ENCODE measurements around the gene AMPD3.

The AMPD3 gene

DNA sequence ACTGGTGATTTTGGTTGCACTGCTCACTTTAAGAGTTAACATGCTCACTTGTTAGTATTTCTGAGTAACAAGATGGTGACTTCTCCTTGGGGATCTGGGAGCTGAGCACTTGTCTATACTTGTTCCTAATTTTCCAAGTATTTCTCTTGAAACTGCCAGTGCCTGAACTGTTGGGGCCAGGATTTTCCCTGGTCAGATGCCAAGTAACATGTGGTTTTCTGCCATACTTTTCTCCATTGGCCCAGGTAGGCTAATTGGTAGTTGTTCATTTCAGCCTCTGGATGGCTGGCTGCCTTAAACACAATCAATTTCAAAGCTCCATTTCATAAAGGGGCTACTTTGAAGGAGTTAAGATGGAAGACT, 50.9 kb downstream of the AMPD3 start:
- no peak for DNase-seq

DNA sequence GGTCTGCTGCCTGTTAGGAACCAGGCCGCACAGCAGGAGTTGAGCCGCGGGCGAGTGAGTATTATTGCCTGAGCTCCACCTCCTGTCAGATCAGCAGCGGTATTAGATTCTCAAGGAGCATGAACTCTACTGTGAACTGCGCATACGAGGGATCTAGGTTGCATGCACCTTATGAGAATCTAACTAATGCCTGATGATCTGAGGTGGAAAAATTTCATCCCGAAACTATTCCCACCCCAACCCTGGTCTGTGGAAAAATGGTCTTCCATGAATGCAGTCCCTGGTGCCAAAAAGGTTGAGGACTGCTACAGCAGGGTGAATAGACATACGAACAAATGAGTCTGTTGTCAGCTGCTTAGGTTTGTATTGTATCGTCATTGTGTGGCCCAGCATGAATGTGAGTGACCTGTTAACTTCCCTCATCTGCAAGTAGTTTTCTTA, 56.1 kb downstream of the AMPD3 start:
- DNase-seq: no peak

DNA sequence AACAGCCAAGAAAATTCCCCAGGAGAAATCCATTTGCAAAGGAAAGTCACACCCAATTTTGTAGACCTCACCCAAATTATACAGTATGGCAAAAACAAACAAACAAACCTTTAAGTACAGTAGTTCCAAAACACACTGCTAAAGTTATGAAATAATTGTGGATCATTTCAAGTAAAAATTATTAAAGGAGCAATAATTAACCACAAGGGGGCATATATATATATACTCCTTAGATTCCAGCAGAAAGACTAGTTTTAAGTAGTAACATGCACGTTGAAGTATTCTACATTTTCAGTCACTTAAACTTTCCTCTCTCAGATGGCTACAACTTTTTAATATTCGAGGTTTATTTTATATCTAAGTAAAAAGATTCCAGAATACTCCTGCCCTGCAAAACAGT, 59.1 kb downstream of the AMPD3 start:
- DNase-seq: no peak

DNA sequence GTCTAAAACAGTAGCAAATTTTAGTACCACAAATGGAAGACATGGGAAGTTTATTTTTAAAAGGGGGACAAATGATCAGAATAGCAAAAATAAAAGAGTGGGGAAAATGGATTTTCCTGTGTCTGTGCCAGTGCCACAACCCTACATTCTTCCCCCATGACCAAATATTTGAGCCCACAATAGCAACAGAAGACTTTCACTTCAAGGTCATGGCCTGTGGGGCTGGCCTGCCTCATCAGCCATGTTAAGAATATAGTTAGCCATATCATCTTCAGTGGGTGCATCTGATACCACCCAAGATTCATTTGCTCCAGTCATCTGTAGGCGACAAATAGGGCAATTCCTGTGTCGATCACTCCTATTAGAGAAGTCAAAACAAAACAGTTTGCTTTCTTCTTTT, 59.6 kb downstream of the AMPD3 start:
- no peak for DNase-seq

DNA sequence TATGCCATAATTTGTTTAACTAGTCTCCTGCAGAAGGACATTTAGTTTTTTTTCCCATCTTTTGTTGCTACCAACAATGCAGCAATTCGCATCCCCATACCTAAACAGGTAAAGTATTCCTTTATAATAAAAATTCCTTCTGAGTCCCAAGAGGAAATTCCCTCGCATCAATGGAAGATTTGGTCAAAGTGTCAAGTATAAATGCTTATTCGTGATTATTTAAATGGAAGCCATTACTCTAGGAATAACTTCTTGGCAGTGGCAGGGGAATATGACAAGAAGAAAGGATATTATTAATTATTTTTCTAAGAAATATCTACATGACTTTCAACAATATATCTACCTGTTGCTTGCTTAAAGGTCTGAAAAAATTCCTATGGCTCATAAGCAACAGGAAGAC, 60.4 kb downstream of the AMPD3 start:
- DNase-seq: no peak

DNA sequence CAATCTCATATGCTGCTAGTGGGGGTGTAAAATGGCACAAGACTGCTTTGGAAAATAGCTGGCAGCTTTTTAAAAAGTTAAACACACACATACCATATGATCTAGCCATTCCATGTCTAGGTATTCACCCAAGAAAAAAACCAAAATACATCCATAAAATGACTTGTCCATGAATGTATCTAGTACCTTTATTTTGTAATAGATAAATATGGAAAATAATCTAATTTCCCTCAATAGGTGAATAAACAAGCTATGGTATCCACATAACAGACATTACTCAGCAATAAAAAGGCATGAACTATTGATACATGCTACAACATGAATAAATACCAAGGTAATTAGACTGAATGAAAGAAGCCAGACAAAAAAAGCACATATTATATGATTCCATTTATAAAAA, 63.1 kb downstream of the AMPD3 start:
- no peak for DNase-seq

DNA sequence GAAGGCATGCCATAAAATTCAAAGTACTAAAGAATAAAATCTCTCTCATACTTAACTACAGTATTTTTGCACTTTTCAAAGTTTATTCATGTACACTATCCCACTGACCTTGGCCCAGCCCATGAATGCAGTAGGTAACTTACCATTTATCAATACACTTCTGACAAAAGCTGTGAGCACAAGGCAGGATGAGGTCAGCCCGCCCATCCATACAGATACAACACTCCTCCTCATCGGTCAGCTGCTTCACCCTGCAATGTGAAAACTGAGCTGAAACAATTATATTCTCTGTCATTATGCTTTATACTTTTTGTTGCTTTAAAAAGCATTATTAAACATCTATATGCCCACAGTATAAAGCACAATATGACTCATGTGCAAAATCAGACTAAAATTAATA, 63.8 kb downstream of the AMPD3 start:
- DNase-seq: no peak

DNA sequence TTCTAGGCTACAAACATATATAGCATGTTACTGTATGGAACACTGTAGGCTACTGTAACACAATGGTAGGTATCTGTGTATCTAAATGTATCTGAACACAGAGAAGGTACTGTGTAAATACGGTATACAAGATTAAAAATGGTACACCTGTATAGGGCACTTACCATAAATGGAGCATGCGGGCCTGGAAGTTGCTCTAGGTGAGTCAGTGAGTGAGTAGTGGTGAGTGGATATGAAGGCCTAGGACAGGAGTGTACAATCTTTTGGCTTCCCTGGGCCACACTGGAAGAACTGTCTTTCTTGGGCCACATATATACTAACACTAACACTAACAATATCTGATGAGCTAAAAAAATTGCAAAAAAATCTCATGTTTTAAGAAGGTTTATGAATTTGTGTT, 64.6 kb downstream of the AMPD3 start:
- DNase-seq: no peak

DNA sequence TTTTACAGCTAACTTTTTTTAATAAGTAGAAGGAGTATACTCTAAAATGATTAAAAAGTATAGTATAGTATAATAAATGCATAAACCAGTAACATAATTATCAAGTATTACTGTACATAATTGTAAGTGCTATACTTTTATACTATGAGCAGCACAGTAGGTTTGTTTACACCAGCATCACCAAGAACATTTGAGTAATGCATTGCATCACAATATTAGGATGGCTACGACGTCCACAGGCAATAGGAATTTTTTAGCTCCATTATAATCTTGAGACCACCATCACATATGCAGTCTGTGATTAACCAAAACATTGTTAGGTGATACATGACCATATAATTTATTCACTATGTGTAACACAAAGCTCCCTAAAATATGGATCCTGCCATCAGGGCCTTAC, 65.5 kb downstream of the AMPD3 start:
- no peak for DNase-seq

DNA sequence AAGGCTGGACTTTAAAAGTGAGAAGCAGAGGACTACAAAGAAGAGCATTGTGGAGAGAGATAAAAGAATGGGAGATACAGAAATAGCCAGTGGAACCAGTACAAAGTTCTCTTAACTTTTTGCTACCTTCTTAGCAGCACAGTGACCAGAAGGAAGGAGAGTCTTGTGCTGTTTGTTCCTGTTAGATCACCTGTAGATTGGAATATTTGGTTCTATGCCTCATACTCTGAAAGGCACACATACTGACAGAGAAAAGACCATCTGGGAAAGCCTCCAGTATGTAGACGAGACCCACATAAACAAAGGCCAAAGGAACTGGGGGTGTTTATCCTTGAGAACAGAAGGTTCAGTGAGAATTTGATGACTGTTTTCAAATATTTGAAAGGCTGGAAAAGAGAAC, 67.2 kb downstream of the AMPD3 start:
- no peak for DNase-seq

DNA sequence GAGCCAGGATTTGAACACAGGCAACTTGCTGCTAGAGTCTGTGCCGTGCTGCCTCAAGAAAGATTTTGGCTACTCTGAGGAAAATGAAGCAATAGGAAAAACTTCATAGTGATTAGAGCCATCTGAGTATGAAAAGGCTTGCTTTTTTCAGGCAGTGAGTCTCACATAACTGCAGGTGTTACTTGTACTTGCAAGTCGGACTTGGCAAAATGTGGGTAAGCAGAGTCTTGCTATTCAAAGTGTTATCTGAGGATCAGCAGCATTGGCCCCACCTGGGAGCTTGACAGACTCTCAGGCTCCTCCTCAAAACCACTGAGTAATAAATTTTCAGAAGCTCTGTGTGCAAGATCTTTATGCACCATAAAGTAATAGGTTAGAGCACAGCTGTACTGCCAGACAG, 67.9 kb downstream of the AMPD3 start:
- no peak for DNase-seq

DNA sequence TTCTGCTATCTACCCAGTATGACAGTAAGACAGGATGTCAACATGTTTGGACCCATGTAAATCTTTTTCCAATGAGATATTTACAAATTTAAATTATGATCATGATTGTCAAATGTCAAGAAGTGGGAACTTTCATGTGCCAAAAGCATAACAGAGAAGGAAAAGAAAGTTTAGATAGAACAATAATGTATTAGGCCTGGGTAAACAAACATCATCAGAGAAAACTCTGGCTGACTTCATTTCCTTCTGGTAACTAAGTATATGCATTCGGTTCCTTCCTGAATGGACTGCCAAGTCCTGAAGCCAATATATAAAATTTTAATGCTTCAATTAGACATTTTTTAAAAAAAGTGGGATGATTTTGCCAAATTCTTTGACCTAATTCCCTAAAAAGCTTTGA, 69.4 kb downstream of the AMPD3 start:
- no peak for DNase-seq

DNA sequence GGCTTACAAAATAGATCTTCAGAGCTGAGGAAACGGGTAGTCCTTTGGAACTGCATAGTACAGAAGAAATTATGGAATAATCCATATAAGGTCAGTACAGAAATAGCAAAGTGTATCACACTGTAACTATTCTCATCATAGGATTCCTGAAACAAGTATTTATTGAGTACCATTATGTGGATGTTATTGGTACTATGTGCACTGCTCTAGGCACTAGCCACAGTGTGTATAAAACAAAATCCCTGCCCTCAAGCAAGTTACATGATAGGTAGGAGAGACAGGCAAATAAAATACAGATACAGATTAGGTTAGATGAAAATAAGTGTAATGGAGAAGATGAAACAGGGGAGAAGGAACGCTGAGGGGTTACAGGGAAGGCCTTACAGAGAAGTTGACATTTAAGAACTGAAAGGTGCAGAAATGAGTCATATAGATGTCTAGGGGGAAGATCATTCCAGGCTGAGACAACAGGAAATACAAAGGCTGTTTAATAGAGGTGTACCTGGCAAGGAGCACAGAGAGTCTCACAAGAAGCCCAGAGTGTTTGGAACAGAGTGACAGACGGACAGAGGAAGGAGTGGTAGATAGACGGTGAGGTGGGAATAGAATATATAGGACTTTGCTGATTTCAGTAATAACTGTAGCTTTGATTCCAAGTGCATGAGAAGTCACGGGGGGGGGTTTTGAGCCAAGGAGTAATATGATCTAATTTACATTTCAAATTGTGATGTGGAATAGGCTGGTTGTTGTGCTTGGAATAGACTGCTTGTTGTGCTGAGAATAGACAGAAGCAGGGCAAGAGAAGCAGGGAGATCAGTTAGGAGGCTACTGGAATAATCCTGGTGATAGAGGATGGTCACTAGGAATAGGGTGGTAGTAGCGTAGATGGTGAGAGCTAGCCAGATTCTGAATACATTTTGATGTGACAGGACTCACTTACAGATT, 72.2 kb downstream of the AMPD3 start:
- no peak for DNase-seq

DNA sequence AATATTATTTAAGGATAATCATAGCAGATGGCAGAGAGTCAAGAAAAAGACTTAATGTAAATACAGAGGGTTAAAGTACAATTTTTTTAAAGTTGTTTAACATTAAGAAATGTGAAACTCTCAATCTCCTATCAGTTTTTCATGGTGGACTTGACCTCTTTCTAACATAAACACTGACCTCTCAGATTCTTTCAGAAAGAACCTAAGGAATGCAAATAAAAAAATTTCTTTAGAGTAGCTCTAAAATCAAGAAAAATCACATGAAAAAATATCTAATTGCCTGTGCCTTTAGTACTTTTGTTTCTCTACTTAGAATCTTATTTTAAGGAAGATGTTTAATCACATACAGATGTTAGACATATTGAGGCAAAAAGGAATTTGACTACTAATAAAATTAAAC, 73.1 kb downstream of the AMPD3 start:
- no peak for DNase-seq

DNA sequence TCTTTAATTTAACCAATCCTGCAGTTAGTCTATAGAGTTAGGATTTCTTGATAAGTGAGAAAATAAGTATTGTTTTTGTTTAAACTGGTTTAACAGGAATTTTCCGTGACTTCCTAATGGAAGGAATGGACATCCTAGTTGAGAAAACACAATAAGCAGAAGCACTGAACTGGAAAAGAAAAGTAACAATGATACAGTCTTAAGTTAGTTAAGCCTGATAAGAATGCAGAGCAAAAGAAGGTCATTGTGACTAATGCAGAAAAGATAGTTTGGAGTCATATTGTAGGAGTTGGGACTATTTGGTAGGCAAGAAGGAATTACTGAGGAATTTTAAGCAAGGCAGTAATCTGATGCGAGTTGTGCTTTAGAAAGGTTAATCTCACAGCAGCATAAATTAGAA, 74.2 kb downstream of the AMPD3 start:
- no peak for DNase-seq

DNA sequence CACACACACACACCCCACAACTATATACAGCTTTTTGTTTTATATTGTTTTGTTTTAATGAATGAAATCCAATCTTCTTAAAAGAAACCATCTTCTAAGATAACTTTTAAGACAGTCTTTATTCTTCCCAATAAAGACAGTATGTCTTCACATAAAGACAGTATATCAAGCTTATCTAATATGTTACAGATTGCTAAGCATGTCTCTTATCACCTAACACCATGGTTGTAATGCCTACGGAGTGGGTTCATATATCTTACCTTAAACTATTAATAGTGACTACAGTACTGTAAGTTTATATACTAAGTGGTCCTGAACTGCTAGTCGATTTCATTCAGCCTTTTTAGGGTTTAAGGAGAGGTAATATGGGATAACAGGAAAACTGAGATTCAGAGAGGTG, 77.5 kb downstream of the AMPD3 start:
- no peak for DNase-seq

DNA sequence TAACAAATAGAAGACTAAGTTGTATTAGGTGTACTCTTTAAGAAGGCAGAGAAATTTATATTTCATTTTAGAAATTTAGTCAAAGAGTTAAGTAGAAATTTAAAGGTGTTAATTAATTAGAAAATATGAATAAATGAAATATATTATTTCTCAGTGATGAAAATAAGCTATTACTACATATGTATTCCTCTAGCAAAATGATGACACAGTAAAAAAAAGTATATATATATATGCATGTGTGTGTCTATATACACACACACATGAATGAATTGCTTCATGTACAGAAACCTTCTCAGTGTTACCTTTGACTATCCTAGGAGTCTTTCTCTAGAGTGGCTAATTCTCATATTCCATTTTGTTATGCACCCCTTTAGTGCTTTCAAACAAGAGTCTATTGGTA, 78.3 kb downstream of the AMPD3 start:
- no peak for DNase-seq

DNA sequence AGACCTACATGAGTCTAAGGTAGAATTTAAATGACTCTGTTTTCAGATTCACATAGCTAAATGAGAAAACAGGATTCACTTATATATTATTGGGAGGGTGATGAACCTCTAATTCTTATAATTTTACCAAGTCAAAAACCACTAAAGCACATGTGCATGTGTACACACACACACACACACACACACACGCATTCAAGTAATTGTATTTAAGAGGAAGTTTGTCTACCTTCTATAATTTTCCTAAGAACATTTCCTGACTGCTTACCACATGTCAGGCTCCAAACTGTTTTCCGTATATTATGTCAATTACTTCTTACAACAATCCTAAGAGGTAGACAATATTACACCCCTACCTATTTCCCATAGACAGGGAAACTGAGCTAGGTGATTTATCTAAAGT, 79.3 kb downstream of the AMPD3 start:
- no peak for DNase-seq

DNA sequence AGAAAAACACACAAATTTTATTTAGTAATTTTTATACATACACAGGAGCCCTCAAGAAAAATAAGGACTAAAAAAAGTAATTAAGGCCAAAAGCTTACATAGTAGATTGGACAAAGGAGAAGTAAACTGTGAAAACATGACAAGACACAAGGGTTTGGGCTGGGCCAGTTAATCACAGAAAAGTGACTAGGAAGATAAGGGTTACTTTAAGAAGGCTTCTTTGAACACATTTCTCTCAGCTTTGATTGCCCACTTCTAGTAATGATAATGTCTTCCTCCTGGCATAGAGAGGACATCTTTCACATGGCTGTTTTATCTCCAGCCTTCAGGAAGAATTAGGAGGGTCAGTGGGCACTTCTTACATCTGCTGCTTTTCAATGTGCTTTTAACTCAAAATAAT, 82.5 kb downstream of the AMPD3 start:
- no peak for DNase-seq

DNA sequence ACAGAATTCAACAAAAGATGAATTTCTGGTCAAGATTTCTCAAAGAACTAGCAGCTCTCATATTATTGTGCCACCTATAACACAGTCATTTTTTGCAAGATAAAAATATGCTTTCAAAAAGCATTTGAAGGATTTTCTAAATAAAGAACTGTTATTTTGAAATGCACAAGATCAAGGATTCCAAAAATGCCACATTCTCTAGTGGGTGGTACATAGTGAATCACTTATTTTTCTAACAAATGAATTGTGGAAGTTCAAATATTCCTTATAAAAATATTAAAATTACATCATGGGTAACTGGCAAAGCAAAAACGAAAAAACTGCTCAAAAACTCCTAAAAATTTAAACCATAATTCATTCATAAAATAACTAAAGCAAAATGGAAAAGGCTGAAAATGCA, 83.9 kb downstream of the AMPD3 start:
- DNase-seq: no peak

DNA sequence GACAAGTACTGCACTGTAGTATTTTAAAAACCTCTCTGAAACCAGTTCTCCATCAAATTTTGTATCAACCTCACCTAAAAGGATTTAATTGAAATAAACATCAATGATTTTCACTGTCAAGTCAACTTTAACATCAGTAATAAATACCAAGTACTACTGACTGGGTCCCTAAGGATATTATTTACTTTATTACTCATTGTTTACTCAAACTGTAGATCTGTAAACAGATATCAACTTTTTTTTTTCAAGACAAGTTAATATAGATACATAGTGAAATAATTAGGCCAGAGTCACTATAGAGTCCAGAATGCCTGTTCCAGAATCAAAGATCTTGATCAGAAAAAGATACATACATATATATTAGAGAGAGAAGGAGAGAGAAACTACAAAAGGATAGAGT, 84.3 kb downstream of the AMPD3 start:
- no peak for DNase-seq

DNA sequence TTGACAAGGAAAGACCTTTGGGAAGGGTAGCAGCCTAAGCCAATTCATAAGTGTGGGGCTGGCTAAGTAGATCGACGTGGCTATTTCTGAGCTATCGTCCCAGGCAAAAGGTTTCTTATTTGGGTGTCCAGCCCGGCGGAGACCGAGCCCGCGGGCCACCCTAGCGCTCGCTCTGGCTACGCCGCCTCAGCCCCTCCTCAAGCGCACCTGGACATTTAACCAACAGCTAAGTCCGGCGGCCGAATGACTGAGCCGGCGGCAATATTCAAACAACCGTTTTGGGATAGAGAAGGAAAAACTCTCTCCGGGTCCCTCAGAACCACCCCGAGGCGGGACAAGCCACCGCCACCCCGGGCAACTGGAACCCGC, 85.5 kb downstream of the AMPD3 start:
- DNase-seq: no peak

DNA sequence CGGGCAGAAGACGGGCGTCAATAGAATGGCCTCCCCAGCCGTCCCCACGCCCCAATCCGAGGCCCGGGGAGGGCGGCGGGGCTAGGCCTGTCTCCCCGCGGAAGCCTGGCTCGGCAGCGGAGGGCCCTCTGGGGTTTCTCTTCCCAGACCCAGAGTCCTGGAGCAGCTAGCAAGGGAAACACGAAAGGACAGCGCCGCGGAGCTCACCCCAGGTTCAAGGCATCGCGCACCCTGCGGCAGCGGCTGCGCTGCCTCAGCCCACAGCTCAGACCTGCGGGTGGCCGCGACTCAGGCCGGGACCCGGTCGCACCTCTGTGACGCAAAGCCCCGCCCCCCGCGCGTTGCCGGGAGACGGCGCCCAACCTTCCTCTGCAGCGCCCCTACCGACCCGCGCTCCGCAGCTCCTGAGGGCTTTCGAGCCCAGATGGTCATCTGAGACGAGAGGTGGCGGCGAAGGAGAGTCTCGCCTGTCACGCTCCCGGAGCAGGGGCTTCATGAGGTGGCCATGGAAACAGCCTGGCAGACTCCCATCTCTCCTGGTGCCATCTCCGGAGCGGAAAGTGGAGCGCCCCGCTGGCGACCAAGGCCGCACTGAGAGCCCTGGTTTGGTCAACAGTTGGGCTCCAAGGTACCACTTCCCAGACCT, 86.0 kb downstream of the AMPD3 start, which contains the start of gene RNF141:
Gene RNF141, minus strand, starts transcription at position 273 of the 646 bp plus-strand sequence. CDS start 7,029 bp downstream, outside the sequence.
- DNase-seq: peak; percentile 85

DNA sequence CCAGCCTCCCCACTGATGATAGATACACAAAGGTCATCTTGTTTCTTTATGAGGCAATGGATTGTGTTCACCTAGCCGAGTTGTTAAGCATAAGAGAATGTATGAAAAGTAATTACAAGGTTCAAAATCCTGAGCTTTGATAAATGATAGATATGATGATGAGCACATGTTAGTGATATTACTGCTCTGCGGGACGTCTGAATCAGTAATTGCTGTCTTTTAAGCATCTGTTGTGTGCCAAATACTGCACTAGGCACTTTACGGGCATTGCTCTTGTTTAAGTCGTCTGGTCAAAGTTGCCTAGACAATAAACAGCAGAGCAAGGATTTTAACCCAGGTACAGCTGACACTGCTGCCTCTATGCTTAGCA, 86.5 kb downstream of the AMPD3 start:
- DNase-seq: no peak

DNA sequence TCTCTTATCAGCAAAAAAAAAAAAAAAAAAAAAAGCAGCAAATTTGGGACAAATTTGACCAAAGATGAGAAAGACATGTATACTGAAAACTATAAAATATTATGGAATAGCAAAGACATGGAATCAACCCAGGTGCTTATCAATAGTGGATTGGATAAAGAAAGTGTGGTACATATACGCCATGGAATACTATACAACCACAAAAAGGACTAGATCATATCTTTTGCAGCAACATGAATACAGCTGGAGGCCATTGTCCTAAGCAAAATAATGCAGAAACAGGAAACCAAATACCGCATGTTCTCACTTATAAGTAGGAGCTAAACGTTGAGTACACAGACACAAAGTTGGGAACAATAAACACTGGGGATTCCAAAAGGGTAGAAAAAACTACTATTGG, 87.7 kb downstream of the AMPD3 start:
- no peak for DNase-seq

Data from NCI-H1436 (cell line).